GM23338 (cell line): ENCODE measurements around the gene CDK5. TPM values are rescaled to one million over a fixed set of nuclear protein-coding genes. Genes with fewer than 3 reads are reported as not detected.

Experiments
- ATAC-seq: fragments of 200-7000 bp; cut with Tn5 transposase; 3 replicates; pipeline ENCODE4 v1.9.1; 2020
- DNase-seq: peaks from one replicate; pipeline ENCODE4 v3.0.0-alpha.2; 2015; ENCODE audit warnings: low spot score
- H2AFZ ChIP-seq: fragments of 200-600 bp; sonication (generic); 2 replicates; pipeline ENCODE4 v1.8.0; 2016; ENCODE audit warnings: antibody characterized with exemption, mild to moderate bottlenecking, moderate library complexity
- H3F3A ChIP-seq: fragments of 200-600 bp; sonication (generic); replicated peaks from 2 replicates; pipeline ENCODE4 v1.8.0; 2017; ENCODE audit warnings: antibody characterized with exemption, mixed run types, low read depth
- H3K27ac ChIP-seq: fragments of 200-600 bp; sonication (generic); 2 replicates; pipeline ENCODE4 v1.6.1; 2016; ENCODE audit warnings: low read depth
- H3K27me3 ChIP-seq: fragments of 200-600 bp; sonication (generic); 2 replicates; pipeline ENCODE4 v1.8.0; 2016; ENCODE audit warnings: mild to moderate bottlenecking, mixed run types, moderate library complexity; ENCODE audit not compliant: insufficient read depth
- H3K36me3 ChIP-seq: fragments of 200-600 bp; sonication (generic); 2 replicates; pipeline ENCODE4 v1.8.0; 2016; ENCODE audit warnings: mild to moderate bottlenecking; ENCODE audit not compliant: insufficient read depth
- H3K4me1 ChIP-seq: fragments of 200-600 bp; sonication (generic); 2 replicates; pipeline ENCODE4 v1.8.0; 2016; ENCODE audit warnings: mild to moderate bottlenecking, moderate library complexity; ENCODE audit not compliant: insufficient read depth
- H3K4me2 ChIP-seq: fragments of 200-600 bp; sonication (generic); 2 replicates; pipeline ENCODE4 v1.7.1; 2017; ENCODE audit warnings: mixed run types
- H3K4me3 ChIP-seq: fragments of 200-600 bp; sonication (generic); 2 replicates; pipeline ENCODE4 v1.6.1; 2016; ENCODE audit warnings: mixed run types
- H3K79me2 ChIP-seq: fragments of 200-600 bp; sonication (generic); replicated peaks from 2 replicates; pipeline ENCODE4 v1.8.0; 2017; ENCODE audit warnings: mild to moderate bottlenecking; ENCODE audit not compliant: insufficient read depth
- H3K9me2 ChIP-seq: fragments of 200-600 bp; sonication (generic); 2 replicates; pipeline ENCODE4 v1.8.0; 2017; ENCODE audit not compliant: insufficient read depth
- H4K20me1 ChIP-seq: fragments of 200-600 bp; sonication (generic); replicated peaks from 2 replicates; pipeline ENCODE4 v1.8.0; 2017; ENCODE audit warnings: mild to moderate bottlenecking; ENCODE audit not compliant: insufficient read depth
- H3K27ac Mint-ChIP-seq: 2 replicates; pipeline ENCODE4 v1.8.0; 2020; ENCODE audit warnings: inconsistent platforms, mild to moderate bottlenecking, moderate library complexity, mixed read lengths
- H3K27me3 Mint-ChIP-seq: 3 replicates; pipeline ENCODE4 v1.8.0; 2022; ENCODE audit warnings: low read depth, mild to moderate bottlenecking, moderate library complexity, mixed read lengths, inconsistent platforms; ENCODE audit not compliant: insufficient read depth, poor library complexity
- H3K36me3 Mint-ChIP-seq: 3 replicates; pipeline ENCODE4 v1.8.0; 2021; ENCODE audit warnings: low read depth, mild to moderate bottlenecking, inconsistent platforms, moderate library complexity, mixed read lengths
- H3K4me1 Mint-ChIP-seq: 3 replicates; pipeline ENCODE4 v1.8.0; 2020; ENCODE audit warnings: mild to moderate bottlenecking, inconsistent platforms, mixed read lengths
- H3K4me3 Mint-ChIP-seq: 3 replicates; pipeline ENCODE4 v1.8.0; 2021; ENCODE audit warnings: moderate library complexity, mild to moderate bottlenecking, inconsistent platforms, mixed read lengths
- H3K9me3 Mint-ChIP-seq: 3 replicates; pipeline ENCODE4 v1.8.0; 2020; ENCODE audit warnings: moderate library complexity, mild to moderate bottlenecking, inconsistent platforms, mixed read lengths
- CREB1 ChIP-seq: fragments of 250-450 bp; sonication (Bioruptor Pico); IDR thresholded peaks from 2 replicates; pipeline ENCODE4 v1.5.0; 2020; ENCODE audit warnings: low read depth, mild to moderate bottlenecking, moderate library complexity
- CTCF ChIP-seq, 2 experiments: fragments of 200-600 bp in 1 of 2; sonication (generic) in 1 of 2; conservative IDR thresholded peaks; 2 replicates each; pipeline versions ENCODE4 v1.5.1 to v1.6.1; 2016 to 2017; ENCODE audit warnings: antibody characterized with exemption in 2 of 2, low read depth in 2 of 2, mild to moderate bottlenecking in 2 of 2, moderate library complexity in 1 of 2
- EZH2 ChIP-seq: fragments of 200-600 bp; sonication (generic); IDR thresholded peaks from one replicate; pipeline ENCODE4 v1.8.0; 2017; ENCODE audit warnings: antibody characterized with exemption, mild to moderate bottlenecking, low read depth; ENCODE audit not compliant: unreplicated experiment
- EZH2phosphoT487 ChIP-seq: fragments of 200-600 bp; sonication (generic); IDR thresholded peaks from one replicate; pipeline ENCODE4 v1.8.1; 2018; ENCODE audit warnings: antibody characterized with exemption; ENCODE audit not compliant: unreplicated experiment
- JUNB ChIP-seq: IDR thresholded peaks from one replicate; pipeline ENCODE4 v1.6.1; 2016; ENCODE audit warnings: antibody characterized with exemption; ENCODE audit not compliant: unreplicated experiment
- NANOG ChIP-seq: IDR thresholded peaks from 2 replicates; pipeline ENCODE4 v1.6.1; 2016; ENCODE audit warnings: antibody characterized with exemption, borderline replicate concordance
- POLR2AphosphoS5 ChIP-seq: IDR thresholded peaks from 2 replicates; pipeline ENCODE4 v1.6.1; 2016; ENCODE audit warnings: antibody characterized with exemption, low read depth
- REST ChIP-seq: IDR thresholded peaks from one replicate; pipeline ENCODE4 v1.6.1; 2018; ENCODE audit warnings: antibody characterized with exemption; ENCODE audit not compliant: unreplicated experiment
- STAT1 ChIP-seq: IDR thresholded peaks from one replicate; pipeline ENCODE4 v1.6.1; 2016; ENCODE audit warnings: antibody characterized with exemption; ENCODE audit not compliant: unreplicated experiment
- ZNF114 ChIP-seq: fragments of 250-450 bp; sonication (Bioruptor Pico); IDR thresholded peaks from 2 replicates; pipeline ENCODE4 v1.5.0; 2020; ENCODE audit warnings: mild to moderate bottlenecking, moderate library complexity
- ZNF331 ChIP-seq: fragments of 250-450 bp; sonication (Bioruptor Pico); IDR thresholded peaks from 2 replicates; pipeline ENCODE4 v1.5.0; 2020; ENCODE audit warnings: low read depth, mild to moderate bottlenecking, moderate library complexity
- polyA plus RNA-seq: library from polyadenylated mRNA; unstranded; fragments of >200 nt; fragmentation: Nextera tagmentation; extraction: Ambion mirVana; gene quantifications from 2 replicates; pipeline ENCODE4 v1.2.1, GENCODE V29; 2016
- total RNA-seq: library from RNA; depleted of rRNA; stranded (reverse); fragments of >200 nt; shearing (Covaris generic); gene quantifications from 2 replicates; pipeline ENCODE4 v1.2.3, GENCODE V29; 2014

The CDK5 gene
- total and polyA plus RNA-seq, 2 experiments from 2014 or later = 19.8 to 27.1 TPM

GRCh38 chr7:151064993-151065392, 7.3 kb upstream of the CDK5 start (continued):
- TF ChIP-seq NANOG = no peak
- TF ChIP-seq ZNF114 (CRISPR knock-in tag) = no peak
- no peak for TF ChIP-seq EZH2phosphoT487
- TF ChIP-seq STAT1 = no peak
- no peak for TF ChIP-seq REST

- no peak for ATAC-seq
- H3K4me1 Mint-ChIP-seq = peaks cover 32% of the 10 kb centered on the region
- H3K27me3 ChIP-seq = peaks cover 15% of the 10 kb centered on the region; the same call in 1 of the 2 replicates
- no peak for TF ChIP-seq EZH2
- TF ChIP-seq ZNF114 (CRISPR knock-in tag) = no peak
- no peak for TF ChIP-seq CREB1 (CRISPR knock-in tag)
- no peak for TF ChIP-seq REST
- no peak for TF ChIP-seq CTCF (conservative IDR thresholded peaks at IDR 0.05; ENCODE audit: low read depth in 2 of 2)
- no peak for TF ChIP-seq EZH2phosphoT487
- no peak for TF ChIP-seq POLR2AphosphoS5
- no peak for TF ChIP-seq NANOG
- no peak for TF ChIP-seq ZNF331
- no peak for TF ChIP-seq JUNB
Observed at GRCh38 chr7:151064454-151064853, 6.8 kb upstream of the CDK5 start.

More at GRCh38 chr7:151064454-151064853, 6.8 kb upstream of the CDK5 start:
- no peaks in the 10 kb centered on the region for H3K9me3 Mint-ChIP-seq
- Histone ChIP-seq H3K4me2 (no peak overlapping the region), H4K20me1 (no peaks in the 10 kb centered on the region; the same call in 1 of the 2 replicates), H3K4me3 (no peak overlapping the region), H3F3A (peaks cover 15% of the 10 kb centered on the region), H3K9me2 (no peaks in the 10 kb centered on the region), H2AFZ (no peak overlapping the region), H3K36me3 (peaks cover 16% of the 10 kb centered on the region), H3K4me1 (peaks cover 29% of the 10 kb centered on the region), H3K79me2 (peaks cover 11% of the 10 kb centered on the region), H3K27ac (no peak overlapping the region)
- no peak overlapping the region for H3K4me3 Mint-ChIP-seq
- no peak overlapping the region for H3K27ac Mint-ChIP-seq
- H3K36me3 Mint-ChIP-seq = peaks cover 36% of the 10 kb centered on the region
- H3K27me3 Mint-ChIP-seq = peaks cover 36% of the 10 kb centered on the region
- DNase-seq = no peak
